ENCODE data around the gene ISLR. TPM values are rescaled to one million over a fixed set of nuclear protein-coding genes. Genes with fewer than 3 reads are reported as not detected.

Gene ISLR
- total RNA-seq, 1 experiment from 2014 or later: not detected

- H3K79me2 ChIP-seq (ENCODE audit: low read depth): no peaks in the 10 kb centered on the region
- no peaks in the 10 kb centered on the region for H3K36me3 ChIP-seq (ENCODE audit: low read depth)
- no TSS peak for BruUV-seq (replicated peaks)
- ChIA-PET CTCF (interaction anchor here (3.6 kb wide), 1 partner anchor 177 kb away, joined by 26 read pairs; no protein-coding TSS in a partner anchor), POLR2A (ENCODE audit: unreplicated experiment) (no interaction called here)
- H3K9me3 ChIP-seq (ENCODE audit: insufficient read depth, low read depth): no peaks in the 10 kb centered on the region
- no peak overlapping the region for H3K4me3 ChIP-seq
- H3K9me2 ChIP-seq (ENCODE audit: insufficient read depth): no peaks in the 10 kb centered on the region
- intact Hi-C loops (cut with micrococcal nuclease; ENCODE audit: unreplicated experiment): loop anchor here (1.0 kb wide), 1 partner anchor 109 kb away; no protein-coding TSS in a partner anchor
- no peak for TF ChIP-seq CTCF (conservative IDR thresholded peaks at IDR 0.05)
- TF ChIP-seq EZH2 (IDR thresholded peaks at IDR 0.05; ENCODE audit: low read depth): no peak
- peaks cover 7% of the 10 kb centered on the region; the same call in 1 of the 2 replicates for H3F3A ChIP-seq (ENCODE audit: insufficient read depth, low read depth)
- H3K4me1 ChIP-seq (replicated peaks; ENCODE audit: insufficient read depth): 0 out of 2 replicates have a peak, but pooled peaks cover 13% of the 10 kb centered on the region
- no peak for DNase-seq
- no peak overlapping the region for H3K27ac ChIP-seq
- no peak overlapping the region for H3K4me2 ChIP-seq
- no peak overlapping the region for H2AFZ ChIP-seq
- no peaks in the 10 kb centered on the region for H4K20me1 ChIP-seq (ENCODE audit: insufficient read depth)
- peaks cover 7% of the 10 kb centered on the region for H3K27me3 ChIP-seq (ENCODE audit: insufficient read depth, low read depth)
Measured at GRCh38 chr15:74130849-74131627, 42.5 kb upstream of the ISLR start.

- DNase-seq: no peak
- Histone ChIP-seq H3F3A (ENCODE audit: insufficient read depth, low read depth) (peaks cover 7% of the 10 kb centered on the region; the same call in 1 of the 2 replicates), H3K4me3 (no peak overlapping the region), H3K9me2 (ENCODE audit: insufficient read depth) (no peaks in the 10 kb centered on the region), H3K4me1 (replicated peaks; ENCODE audit: insufficient read depth) (peaks cover 15% of the 10 kb centered on the region), H3K27me3 (ENCODE audit: insufficient read depth, low read depth) (peaks cover 7% of the 10 kb centered on the region), H3K27ac (no peak overlapping the region), H3K4me2 (no peak overlapping the region), H3K36me3 (ENCODE audit: low read depth) (no peaks in the 10 kb centered on the region), H2AFZ (no peak overlapping the region), H3K9me3 (ENCODE audit: insufficient read depth, low read depth) (no peaks in the 10 kb centered on the region), H4K20me1 (ENCODE audit: insufficient read depth) (no peaks in the 10 kb centered on the region), H3K79me2 (ENCODE audit: low read depth) (no peaks in the 10 kb centered on the region)
- ChIA-PET CTCF (no interaction called here), POLR2A (ENCODE audit: unreplicated experiment) (no interaction called here)
- intact Hi-C loops (cut with micrococcal nuclease; ENCODE audit: unreplicated experiment): no loop called here
- BruUV-seq (replicated peaks): no TSS peak
- no peak for TF ChIP-seq CTCF (conservative IDR thresholded peaks at IDR 0.05)
- no peak for TF ChIP-seq EZH2 (IDR thresholded peaks at IDR 0.05; ENCODE audit: low read depth)
Measured at GRCh38 chr15:74131628-74132413, 41.7 kb upstream of the ISLR start.

DNA sequence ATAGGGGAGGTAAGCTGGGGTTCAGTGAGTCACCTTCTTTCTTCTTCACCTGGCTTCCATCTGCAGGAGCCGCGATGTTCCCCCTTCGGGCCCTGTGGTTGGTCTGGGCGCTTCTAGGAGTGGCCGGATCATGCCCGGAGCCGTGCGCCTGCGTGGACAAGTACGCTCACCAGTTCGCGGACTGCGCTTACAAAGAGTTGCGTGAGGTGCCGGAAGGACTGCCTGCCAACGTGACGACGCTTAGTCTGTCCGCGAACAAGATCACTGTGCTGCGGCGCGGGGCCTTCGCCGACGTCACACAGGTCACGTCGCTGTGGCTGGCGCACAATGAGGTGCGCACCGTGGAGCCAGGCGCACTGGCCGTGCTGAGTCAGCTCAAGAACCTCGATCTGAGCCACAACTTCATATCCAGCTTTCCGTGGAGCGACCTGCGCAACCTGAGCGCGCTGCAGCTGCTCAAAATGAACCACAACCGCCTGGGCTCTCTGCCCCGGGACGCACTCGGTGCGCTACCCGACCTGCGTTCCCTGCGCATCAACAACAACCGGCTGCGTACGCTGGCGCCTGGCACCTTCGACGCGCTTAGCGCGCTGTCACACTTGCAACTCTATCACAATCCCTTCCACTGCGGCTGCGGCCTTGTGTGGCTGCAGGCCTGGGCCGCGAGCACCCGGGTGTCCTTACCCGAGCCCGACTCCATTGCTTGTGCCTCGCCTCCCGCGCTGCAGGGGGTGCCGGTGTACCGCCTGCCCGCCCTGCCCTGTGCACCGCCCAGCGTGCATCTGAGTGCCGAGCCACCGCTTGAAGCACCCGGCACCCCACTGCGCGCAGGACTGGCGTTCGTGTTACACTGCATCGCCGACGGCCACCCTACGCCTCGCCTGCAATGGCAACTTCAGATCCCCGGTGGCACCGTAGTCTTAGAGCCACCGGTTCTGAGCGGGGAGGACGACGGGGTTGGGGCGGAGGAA, 40.5 kb upstream of the ISLR start:
- no peaks in the 10 kb centered on the region for H3K9me2 ChIP-seq (ENCODE audit: insufficient read depth)
- no peak for TF ChIP-seq EZH2 (IDR thresholded peaks at IDR 0.05; ENCODE audit: low read depth)
- no peak for TF ChIP-seq CTCF (conservative IDR thresholded peaks at IDR 0.05)
- CTCF ChIA-PET: no interaction called here
- DNase-seq: no peak
- intact Hi-C loops (cut with micrococcal nuclease; ENCODE audit: unreplicated experiment): no loop called here
- no peak overlapping the region for H3K4me2 ChIP-seq
- no peaks in the 10 kb centered on the region for H3K36me3 ChIP-seq (ENCODE audit: low read depth)
- no peaks in the 10 kb centered on the region for H3K79me2 ChIP-seq (ENCODE audit: low read depth)
- H3K9me3 ChIP-seq (ENCODE audit: insufficient read depth, low read depth): no peaks in the 10 kb centered on the region
- no peaks in the 10 kb centered on the region for H4K20me1 ChIP-seq (ENCODE audit: insufficient read depth)
- peaks cover 17% of the 10 kb centered on the region for H3K4me1 ChIP-seq (replicated peaks; ENCODE audit: insufficient read depth)
- no peak overlapping the region for H3K27ac ChIP-seq
- H3K27me3 ChIP-seq (ENCODE audit: insufficient read depth, low read depth): peaks cover 7% of the 10 kb centered on the region
- BruUV-seq (replicated peaks): no TSS peak
- POLR2A ChIA-PET (ENCODE audit: unreplicated experiment): no interaction called here
- H2AFZ ChIP-seq: no peak overlapping the region
- H3K4me3 ChIP-seq: no peak overlapping the region
- peaks cover 7% of the 10 kb centered on the region; the same call in 1 of the 2 replicates for H3F3A ChIP-seq (ENCODE audit: insufficient read depth, low read depth)

Measured in PC-9 (cell line).